HG02938 (cell line): ENCODE measurements around the gene PP2D1.
"Not testable (repeated sequence)": the region's sequence is repeated elsewhere in the genome, so short reads cannot be mapped to it uniquely, and the experiment has no call there.

Experiments used
- ATAC-seq: cut with Tn5 transposase; IDR thresholded peaks from one replicate; pipeline ENCODE4 v1.9.1; 2021; ENCODE audit warnings: mild to moderate bottlenecking, moderate library complexity; ENCODE audit not compliant: unreplicated experiment

PP2D1 gene

GRCh38 chr3:20012164-20012563 is at the start of gene PP2D1:
TSS of gene PP2D1 (minus strand) at chr3:20012264. CDS start at chr3:20012072, 192 bp downstream.
- no peak for ATAC-seq

GRCh38 chr3:20060974-20061685 is 49.1 kb upstream of the PP2D1 start:
- peak; percentile 75 for ATAC-seq

DNA sequence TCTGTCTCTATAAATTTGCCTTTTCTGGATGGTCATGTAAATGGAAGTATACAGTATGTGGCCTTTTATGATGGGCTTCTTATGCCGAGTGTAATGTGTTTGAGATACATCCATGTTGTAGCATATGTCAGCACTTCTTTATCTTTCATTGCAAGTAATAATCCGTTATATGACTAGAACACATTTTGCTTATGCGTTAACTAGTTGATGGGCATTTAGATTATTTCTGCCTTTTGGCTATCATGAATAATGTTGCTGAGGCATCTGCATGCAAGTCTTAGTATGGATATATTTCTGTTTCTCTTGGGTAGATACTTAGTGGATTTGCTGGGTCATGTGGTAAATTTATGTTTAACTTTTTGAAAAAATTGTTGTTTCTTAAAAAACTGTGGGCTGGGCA is 47.9 kb upstream of the PP2D1 start:
- no peak for ATAC-seq

DNA sequence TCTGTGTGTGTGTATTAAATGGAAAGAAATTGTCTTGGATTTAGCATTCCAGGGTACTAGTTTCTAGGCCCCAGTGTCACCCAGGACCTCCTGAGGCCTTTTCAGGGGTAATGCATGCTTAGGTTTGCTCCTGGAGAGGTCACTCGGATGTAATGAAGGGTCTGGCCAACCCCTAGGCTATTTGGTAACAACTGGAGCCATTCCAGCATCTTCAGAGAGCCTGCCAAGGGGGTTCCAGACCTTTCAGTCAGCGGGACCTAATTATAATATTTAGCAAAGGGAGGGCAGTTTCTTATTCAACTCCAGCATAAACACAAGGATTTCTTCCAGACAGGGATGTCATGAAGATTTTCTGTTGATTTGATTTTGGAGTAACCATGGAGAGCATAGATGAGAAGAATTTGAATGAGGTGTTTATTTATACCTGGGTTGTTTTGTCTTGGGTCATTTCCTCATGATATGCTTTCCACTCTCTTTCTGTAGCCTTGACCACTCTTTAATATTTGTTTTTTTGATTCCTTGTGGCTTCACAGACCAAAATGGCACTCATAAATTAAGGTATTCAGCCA is 45.6 kb upstream of the PP2D1 start:
- no peak for ATAC-seq

- ATAC-seq, result peak; percentile 48
Observed at GRCh38 chr3:20056725-20057611, 44.9 kb upstream of the PP2D1 start.

DNA sequence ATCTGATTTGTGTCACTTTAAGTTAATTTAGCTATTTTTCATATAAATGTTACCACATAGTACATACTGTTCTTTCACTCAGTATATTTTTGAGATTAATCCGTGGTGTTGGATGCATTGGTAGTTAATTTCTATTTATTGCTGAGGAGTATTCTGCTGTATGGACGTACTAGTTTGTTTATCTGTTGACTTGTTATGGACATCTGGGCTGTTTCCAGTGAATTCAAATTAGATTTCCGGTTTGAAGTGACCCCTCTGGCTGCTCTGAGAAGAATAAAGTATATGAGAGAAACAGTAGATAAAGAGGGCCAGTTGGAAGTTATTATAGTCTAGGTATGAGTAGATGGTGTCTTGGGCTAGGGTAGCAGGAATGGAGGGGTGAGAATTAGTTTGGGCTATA is 43.8 kb upstream of the PP2D1 start:
- ATAC-seq, result no peak

- peak; percentile 8 for ATAC-seq
Observed at GRCh38 chr3:20055020-20055775, 43.1 kb upstream of the PP2D1 start.

GRCh38 chr3:20054549-20054987 is 42.5 kb upstream of the PP2D1 start:
- peak; percentile 81 for ATAC-seq

- no peak for ATAC-seq
Observed at GRCh38 chr3:20052851-20053250, 40.8 kb upstream of the PP2D1 start.

DNA sequence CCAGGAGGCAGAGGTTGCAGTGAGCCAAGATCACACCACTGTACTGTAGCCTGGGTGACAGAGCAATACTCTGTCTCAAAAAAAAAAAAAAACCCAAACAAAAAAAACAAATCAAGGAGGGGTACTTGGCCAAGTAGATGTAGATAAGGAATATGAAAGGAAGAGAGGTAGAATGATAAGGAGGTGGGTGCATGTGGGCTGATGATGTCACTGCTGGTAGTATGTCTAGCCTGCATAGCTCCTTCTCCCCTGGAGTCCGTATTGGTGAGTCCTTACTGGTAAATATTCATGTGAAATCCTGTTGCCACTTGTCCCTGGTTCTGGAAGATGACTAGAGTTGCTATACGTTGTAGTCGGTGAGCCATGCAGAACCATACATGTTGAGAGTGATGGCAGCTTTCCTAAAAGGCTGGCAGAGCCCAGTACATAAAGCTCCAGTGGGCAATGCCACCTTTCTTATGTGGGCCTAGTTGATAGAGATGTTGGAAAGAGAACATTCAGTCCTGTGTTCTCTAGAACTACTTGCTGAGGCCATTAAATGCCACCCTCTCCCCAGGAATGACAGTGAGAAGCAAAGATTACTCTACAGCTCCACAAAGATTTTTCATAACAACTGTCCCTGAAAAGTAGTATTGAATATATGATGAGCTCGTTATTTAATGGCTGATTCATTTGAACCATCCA is 39.2 kb upstream of the PP2D1 start:
- ATAC-seq, result no peak

- no peak for ATAC-seq
Observed at GRCh38 chr3:20047976-20048883, 36.2 kb upstream of the PP2D1 start.

DNA sequence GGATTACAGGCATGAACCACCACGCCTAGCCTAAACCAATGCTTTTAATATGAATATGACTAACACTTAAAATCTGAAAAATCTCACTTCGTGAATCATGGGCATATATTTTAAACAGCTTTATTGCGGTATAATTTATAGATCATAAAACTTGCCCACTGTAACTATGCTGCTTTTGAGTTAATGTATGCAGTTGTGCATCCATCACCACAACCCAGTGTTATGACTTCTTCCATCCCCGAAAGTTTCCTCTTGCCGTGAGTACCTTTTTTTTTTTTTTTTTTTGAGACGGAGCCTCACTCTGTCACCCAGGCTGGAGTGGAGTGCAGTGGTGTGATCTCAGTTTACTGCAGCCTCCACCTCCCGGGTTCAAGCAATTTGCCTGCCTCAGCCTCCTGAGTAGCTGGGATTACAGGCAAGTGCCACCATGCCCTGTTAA is 35.3 kb upstream of the PP2D1 start:
- no peak for ATAC-seq

DNA sequence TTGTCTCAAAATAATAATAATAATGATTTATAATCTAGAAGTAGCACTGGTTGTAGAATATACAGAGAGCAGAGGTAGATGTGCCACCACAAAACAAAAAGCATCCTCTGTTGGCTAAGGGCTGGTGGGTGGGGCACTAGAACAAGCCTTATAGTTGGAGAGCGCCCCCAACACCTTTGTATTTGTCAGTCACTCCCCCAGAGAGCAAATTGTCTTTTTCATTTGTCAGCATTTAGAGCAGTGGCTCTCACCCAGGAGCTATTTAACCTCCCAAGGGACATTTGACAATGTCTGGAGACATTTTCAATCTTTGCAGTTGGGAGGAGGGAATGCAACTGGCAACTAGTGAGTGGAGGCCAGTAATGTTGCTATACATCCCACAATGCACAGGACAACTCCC is 34.5 kb upstream of the PP2D1 start:
- ATAC-seq, result no peak

GRCh38 chr3:20045141-20045540 is 33.1 kb upstream of the PP2D1 start:
- not testable (repeated sequence) for ATAC-seq

- no peak for ATAC-seq
Observed at GRCh38 chr3:20043825-20044224, 31.8 kb upstream of the PP2D1 start.

- ATAC-seq, result peak; percentile 17
Observed at GRCh38 chr3:20043396-20043795, 31.3 kb upstream of the PP2D1 start.

DNA sequence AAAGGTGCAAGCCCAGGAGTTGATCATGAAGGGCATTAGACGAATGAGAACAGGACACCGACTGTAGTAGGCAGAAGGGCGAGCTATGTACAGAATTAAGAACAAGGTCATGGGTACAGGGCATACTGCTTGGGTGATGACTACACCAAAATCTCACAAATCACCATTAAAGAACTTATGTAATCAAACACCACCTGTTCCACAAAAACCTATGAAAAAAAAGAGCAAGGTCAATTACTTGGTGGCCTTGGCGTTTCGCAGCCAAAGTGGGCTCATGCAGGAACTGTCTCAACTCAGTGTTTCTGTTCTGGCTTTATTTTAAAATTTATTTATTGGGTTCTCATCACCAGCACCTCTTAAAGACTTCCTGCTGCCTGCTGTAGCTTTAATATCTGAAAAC is 30.3 kb upstream of the PP2D1 start:
- no peak for ATAC-seq

DNA sequence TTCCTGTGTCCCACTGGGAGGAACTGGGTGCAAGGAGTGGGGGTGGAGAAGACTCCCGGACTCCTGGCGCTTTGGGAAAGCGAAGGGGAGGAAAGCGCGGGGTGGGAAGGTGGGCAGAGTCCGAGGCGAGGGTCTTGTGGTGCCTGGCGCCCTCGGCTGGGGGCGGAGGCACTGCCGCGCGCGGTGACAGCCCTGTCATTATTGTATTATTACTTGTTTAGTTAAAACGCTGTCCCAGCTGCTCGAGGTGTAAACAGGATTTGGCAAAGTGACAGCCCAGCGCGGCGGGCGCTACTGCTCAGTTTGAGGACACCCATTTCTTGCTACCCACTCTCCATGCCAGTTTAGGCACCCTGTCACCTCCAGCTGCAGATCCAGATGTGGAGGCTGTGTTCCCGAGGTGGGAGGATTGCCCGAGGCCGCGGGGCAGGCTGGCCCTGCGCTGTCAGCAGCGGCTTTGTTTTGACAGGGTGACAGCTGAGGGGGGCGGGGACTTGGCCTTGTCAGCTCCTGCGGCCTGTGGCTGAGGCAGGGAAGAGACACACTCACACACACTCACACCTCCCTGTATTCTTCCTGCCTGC is 29.2 kb upstream of the PP2D1 start:
- peak; percentile 39 for ATAC-seq
